GM21576 (cell line): ENCODE measurements around the gene SCN4B.

Experiments used
- ATAC-seq: cut with Tn5 transposase; IDR thresholded peaks from one replicate; pipeline ENCODE4 v1.9.1; 2021; ENCODE audit warnings: mild to moderate bottlenecking, moderate library complexity; ENCODE audit not compliant: unreplicated experiment

SCN4B gene

DNA sequence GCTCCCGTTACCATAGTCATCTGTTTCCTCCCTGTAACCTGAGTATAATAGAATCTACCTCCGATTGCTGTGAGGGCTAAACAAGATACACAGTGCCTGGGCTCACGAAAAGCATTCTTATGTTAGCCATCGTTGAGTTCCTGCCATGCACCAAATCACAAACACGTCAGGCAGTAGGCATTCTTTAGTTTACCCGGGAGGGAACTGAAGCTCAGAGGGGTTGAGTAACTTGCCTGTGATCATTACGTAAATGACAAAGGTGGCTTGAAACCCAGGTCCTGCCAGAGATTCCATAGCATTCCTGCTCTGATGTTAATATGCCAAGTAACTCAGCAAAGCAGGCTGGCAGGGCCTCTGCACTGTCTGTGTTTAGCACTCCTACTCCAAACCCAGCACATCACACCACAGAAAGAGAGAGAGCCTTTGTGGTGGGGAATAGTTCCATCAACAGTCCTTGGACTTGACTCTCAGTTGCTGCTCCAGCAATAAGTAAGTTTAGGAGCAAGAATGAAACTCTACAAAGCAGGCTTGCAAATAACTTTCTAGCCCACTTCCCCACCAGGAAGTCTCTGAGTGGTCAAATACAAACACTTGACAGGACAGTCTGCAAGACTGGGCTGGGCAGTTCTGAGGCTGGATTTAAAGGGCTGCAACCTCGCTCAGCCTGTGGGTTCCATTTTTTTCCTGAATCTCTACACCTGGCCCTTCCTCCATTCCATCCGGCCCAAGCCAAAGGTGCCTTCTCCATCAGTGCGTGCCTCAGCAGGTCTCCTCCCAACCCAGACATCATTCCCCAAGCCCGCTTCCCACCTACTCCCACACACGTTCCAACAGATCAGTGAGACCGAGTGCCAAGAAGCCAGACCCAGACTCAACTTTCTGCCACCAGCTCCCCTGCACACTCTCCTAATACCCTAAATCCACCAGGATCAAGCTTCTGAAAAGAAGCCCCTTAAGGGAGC is 22.7 kb upstream of the SCN4B start:
- ATAC-seq, result no peak

GRCh38 chr11:118174006-118174567 is 21.5 kb upstream of the SCN4B start:
- no peak for ATAC-seq

- no peak for ATAC-seq
Observed at GRCh38 chr11:118172356-118172755, 19.7 kb upstream of the SCN4B start.

- ATAC-seq, result no peak
Observed at GRCh38 chr11:118171269-118172062, 18.8 kb upstream of the SCN4B start.

DNA sequence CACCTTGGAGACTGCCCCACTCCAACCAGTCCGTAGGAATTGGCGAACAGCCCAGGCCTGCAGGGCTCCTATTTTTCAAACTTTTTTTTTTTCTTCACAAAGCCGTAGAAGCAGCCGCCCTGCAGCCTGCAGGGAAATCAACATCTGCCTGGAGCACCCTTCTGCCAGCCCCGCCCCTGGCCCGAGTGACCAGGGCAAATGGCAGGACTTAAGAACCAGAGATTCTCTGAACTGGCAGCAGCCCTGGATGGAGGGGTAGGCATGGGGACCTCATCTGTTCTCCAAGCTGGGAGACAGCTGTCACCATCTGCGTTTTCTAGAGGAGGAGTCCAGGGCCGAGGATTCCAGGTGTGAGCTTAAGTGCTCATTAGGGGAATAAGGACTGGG is 18.3 kb upstream of the SCN4B start:
- no peak for ATAC-seq

DNA sequence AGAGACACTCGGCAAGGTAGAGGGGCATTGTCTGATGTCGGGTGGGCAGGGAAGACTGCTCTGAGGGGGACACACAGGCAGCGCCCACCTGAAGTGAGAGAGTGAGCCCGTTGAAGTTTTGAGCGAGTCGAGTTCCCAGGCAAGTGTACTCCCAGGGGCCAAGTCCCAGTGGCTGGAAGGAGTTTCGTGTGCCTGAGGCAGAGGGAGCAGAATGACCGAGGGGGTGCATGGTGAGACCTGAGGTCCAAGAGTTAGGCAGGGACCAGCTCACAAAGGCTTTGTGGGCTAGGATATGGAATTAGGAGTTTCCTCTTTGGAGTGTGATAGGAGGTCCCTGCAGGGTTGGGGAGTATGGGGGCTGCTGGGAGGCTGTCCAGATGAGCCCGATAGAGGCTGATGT is 17.6 kb upstream of the SCN4B start:
- ATAC-seq, result no peak

- no peak for ATAC-seq
Observed at GRCh38 chr11:118169300-118170140, 16.9 kb upstream of the SCN4B start.

GRCh38 chr11:118168751-118169150 is 16.1 kb upstream of the SCN4B start:
- no peak for ATAC-seq

- ATAC-seq, result no peak
Observed at GRCh38 chr11:118168316-118168715, 15.7 kb upstream of the SCN4B start.

DNA sequence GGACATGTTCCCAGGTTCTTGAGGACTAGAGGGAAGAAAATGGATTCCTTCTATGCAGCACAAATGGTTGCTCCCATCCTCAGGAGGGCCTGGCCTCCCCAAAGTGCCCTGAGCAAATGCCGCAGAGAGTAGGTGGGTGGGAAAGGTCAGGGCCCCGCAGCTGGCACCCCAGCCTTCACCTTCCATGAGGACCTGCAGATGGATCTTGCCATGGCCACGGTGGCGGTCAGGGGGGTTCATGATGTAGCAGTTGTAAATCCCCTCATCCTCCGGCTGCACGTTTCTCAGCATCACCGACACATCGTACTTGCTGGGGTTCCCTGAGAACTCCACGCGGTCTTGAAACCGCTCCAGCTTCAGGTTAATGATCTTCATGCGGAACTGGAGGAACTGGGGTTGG is 15.3 kb upstream of the SCN4B start:
- ATAC-seq, result no peak

- no peak for ATAC-seq
Observed at GRCh38 chr11:118167253-118167652, 14.6 kb upstream of the SCN4B start.

DNA sequence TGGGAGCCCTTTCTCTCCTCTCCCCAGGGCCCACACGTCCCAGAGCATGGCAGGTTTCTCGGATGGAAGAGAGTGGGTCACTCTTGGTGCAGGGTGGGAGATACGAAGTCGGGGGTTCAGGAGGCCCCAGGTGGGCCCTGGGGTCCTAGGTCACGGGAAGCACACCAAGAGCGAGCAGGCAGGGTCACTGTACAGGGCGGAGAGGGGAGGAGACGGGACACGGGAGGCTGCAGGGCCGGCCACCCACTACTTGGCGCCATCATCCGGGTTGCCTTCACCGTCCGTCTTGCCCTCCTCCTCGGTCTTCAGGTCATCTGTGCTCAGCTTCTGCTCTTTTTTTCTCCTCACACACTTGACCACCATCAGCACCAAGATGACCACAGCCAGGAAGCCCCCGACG is 14.0 kb upstream of the SCN4B start:
- no peak for ATAC-seq

DNA sequence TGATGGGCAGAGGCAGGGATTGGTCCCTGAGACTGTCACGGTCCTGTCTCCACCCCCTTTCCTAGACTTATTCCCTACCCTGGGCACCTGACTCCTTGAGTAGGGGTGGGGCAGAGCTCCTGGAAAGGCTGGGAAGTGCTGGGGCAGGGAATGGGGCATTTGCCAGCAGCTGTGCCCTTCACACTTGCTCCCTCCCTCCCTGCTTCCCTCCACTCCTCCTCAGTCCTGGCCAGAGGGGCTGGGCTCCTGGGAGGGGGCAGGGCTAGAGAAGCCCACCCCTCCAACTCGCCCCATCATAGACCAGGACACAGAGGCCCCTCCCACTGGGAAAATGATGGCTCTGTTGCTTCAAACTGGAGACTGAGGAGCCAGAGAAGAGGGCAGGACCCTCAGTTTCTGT is 12.3 kb upstream of the SCN4B start:
- ATAC-seq, result no peak

DNA sequence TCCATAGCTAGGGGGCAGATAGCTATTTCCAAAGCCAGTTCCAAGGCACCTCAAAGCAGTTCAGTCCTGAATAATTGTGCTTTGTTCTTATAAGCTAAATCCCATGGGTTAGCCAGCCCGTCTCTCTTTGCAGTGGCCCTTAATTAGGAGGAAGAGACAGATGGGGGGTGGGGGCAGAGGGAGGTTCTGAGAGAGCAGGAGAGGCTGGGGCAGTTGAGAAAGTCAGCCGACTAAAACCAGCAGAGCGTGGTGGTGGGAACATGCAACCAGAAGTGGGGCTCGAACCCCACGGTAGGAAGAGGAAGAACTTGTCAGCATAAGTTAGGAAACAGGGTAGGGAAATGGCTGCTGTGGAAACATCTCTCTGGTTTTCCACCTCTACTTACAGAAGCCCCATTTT is 10.9 kb upstream of the SCN4B start:
- no peak for ATAC-seq

- no peak for ATAC-seq
Observed at GRCh38 chr11:118162846-118163245, 10.2 kb upstream of the SCN4B start.

DNA sequence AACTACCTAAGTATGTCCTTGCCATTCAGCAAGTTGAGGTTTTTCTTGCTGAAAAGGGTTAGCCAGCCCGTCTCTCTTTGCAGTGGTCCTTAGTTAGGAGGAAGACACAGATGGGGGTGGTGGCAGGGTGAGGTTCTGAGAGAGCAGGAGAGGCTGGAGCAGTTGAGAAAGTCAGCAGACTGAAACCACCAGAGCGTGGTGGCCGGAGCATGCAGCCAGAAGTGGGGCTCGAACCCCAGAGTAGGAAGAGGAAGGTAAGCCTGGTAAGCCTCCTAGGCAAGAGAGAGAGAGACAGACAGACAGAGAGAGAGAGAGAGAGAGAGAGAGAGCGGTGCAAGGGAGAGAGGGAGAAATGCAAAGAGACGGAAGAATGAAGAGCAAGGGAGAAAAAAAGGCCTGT is 9.2 kb upstream of the SCN4B start:
- ATAC-seq, result no peak

DNA sequence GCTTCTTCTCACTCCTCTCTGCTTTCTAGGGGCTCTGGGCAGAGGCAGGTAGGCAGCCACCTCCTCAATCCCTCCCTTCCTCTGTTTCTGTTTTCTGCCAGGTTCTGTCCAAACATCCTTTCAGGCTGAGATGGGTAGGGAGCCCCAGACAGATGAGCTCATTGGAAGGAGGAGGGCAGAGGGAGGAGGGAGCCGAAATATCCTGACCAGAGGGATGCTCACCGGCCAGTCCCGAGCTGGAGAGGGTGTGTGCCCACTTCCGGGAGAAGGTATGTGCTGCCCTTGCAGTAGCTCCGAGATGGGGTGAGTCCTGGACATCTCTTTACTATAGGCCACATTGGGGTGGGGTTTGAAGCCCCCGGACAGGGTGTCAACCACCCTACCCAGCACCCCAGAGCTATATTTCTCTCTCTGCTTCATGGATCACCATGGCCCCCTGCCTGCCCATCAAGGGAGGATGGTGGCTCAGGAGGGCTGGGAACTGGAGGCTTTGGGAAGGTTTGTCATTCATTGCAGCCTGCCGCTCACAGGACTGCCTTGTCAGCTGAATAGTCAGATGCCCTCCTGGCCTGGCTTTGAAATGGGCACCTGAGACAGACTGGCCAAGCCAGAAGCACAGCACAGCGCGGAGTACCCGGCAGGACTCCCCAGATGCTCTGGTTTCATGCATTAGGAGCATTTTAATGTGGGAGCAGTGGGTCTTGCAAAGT is 4.7 kb upstream of the SCN4B start:
- ATAC-seq, result no peak

GRCh38 chr11:118156531-118157185 is 4.0 kb upstream of the SCN4B start:
- no peak for ATAC-seq

DNA sequence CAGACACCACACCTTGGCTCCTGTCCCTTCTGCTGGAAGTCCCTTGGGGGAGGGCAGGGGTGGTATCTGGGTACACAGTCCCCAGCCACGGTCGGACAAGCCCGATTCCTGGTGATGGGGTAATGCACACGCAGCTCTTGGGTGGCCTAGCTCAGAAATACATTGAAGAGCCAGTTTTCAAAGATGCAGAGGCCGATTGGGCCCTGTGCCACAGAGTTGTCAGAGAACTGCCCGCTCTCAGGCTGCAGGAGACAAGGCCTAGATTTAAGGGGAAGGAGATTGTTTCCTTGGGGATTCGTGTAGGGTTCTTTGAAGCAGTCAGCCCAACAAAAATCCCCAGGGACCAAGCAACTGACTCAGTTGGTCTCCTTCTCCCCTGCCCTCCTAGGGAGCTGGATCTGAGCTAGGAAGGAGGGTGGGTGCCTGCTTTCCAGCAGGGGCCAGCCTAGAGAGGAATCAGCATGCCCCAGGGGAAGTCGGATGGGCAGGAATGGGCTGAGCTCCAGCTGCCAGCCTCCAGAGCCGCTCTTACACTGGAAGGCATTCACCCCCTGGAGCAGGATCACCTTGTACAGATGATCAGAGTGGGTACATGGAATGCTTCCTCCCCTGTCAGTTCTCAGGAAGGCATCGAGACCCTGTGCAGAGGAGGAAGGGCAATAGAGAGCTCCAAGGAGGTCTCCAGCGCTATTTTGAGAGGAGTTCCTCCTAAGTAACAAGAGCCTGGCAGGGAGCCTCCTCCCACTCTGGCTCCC is 3.3 kb upstream of the SCN4B start:
- ATAC-seq, result no peak
